Measurements from ENCODE around the gene NOS1AP. TPM values are rescaled to one million over a fixed set of nuclear protein-coding genes. Genes with fewer than 3 reads are reported as not detected.

The NOS1AP gene
- total and polyA plus RNA-seq, 2 donors (not counting 3 experiments of a cell fraction or from before 2014, with no cell fraction given) = 1.3 to 5.4 TPM

- no peaks in the 10 kb centered on the region for H4K20me1 ChIP-seq (replicated peaks; ENCODE audit: control insufficient read depth, extremely low read depth, insufficient read depth, low read length)
- dilution Hi-C loops (cut with MboI; ENCODE audit: extremely low pct_ligation_motif_present, low sequenced_read_pairs) = no loop called here
- H3K27ac ChIP-seq (ENCODE audit: insufficient read depth, low read depth, low read length) = no peak overlapping the region
Observed at GRCh38 chr1:162363823-162364222, 294.3 kb downstream of the NOS1AP start.

More at GRCh38 chr1:162363823-162364222, 294.3 kb downstream of the NOS1AP start:
- no peaks in the 10 kb centered on the region for H3K9me1 ChIP-seq (replicated peaks; ENCODE audit: control insufficient read depth, extremely low read depth, insufficient read depth, low read length)
- H3K4me2 ChIP-seq (ENCODE audit: insufficient read depth, low read length) = no peak overlapping the region
- CTCF ChIA-PET = no interaction called here
- no peak overlapping the region for H3K9ac ChIP-seq (replicated peaks; ENCODE audit: extremely low read depth, insufficient read depth, low read length)
- POLR2A ChIA-PET = no interaction called here
- H3K36me3 ChIP-seq (ENCODE audit: control insufficient read depth in 2 of 2, extremely low read depth in 1 of 2, insufficient read depth in 2 of 2, low read length in 2 of 2) = peaks cover 0 to 4% of the 10 kb centered on the region in 2 experiments
- no peak overlapping the region for H2AFZ ChIP-seq (ENCODE audit: low read depth, low read length)
- H3K4me1 ChIP-seq (ENCODE audit: control insufficient read depth, extremely low read depth, insufficient read depth, low read length) = no peaks in the 10 kb centered on the region
- intact Hi-C loops (cut with micrococcal nuclease) = no loop called here
- BruUV-seq (replicated peaks) = no TSS peak
- H3K9me3 ChIP-seq (replicated peaks; ENCODE audit: control insufficient read depth, insufficient read depth, low read length) = no peaks in the 10 kb centered on the region
- TF ChIP-seq CTCF (IDR thresholded peaks at IDR 0.05; ENCODE audit: extremely low read depth in 1 of 2, insufficient read depth in 1 of 2, low read depth in 1 of 2, low read length in 2 of 2) (no peak), POLR2A (IDR thresholded peaks at IDR 0.05; ENCODE audit: low read depth, low read length) (no peak), JUN (IDR thresholded peaks at IDR 0.05; ENCODE audit: borderline replicate concordance, insufficient read depth, insufficient read length, low read depth) (no peak), MYC (IDR thresholded peaks at IDR 0.05; ENCODE audit: low read depth, low read length) (no peak), GATA2 (IDR thresholded peaks at IDR 0.05; ENCODE audit: insufficient read depth, insufficient read length, low read depth, low read length) (no peak), EZH2 (IDR thresholded peaks at IDR 0.05; ENCODE audit: borderline replicate concordance, low read depth, low read length, severe bottlenecking) (no peak), MAX (IDR thresholded peaks at IDR 0.05; ENCODE audit: insufficient read depth, insufficient read length) (no peak), POLR2AphosphoS5 (IDR thresholded peaks at IDR 0.05; ENCODE audit: insufficient read depth, low read depth, low read length) (no peak), FOS (IDR thresholded peaks at IDR 0.05; ENCODE audit: borderline replicate concordance, insufficient read depth, low read length) (no peak)
- H3K27me3 ChIP-seq (ENCODE audit: control insufficient read depth in 2 of 2, insufficient read depth in 2 of 2, low read length in 2 of 2) = no peaks in the 10 kb centered on the region
- H3K79me2 ChIP-seq (ENCODE audit: control insufficient read depth, insufficient read depth, low read length) = no peaks in the 10 kb centered on the region
- FAIRE-seq = no peak
- no peak for DNase-seq (ENCODE audit: low read depth, low spot score)
- no peak overlapping the region for H3K4me3 ChIP-seq (replicated peaks in 1 of 3; ENCODE audit: insufficient read depth in 1 of 3, low read depth in 1 of 3, low read length in 3 of 3)
